Measurements from ENCODE around the gene SPCS1.

The SPCS1 gene

DNA sequence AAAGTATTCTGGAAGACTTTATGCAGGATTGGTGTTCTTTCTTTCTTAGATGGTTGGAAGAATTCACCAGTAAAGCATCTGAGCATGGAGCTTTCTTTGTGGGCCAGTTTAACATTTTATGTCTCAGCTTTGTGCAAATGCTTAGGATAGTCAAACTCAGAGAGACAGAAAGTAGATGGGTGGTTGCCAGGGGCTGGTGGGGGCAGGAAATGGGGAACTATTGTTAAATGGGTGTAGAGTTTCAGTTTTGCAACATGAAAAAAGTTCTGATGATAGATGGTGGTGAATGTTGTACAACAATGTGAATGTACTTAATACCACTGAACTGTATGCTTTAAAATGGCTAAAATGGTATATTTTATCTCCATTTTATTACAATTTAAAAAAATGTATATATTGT, 24.8 kb downstream of the SPCS1 start:
- no peak for DNase-seq (ENCODE audit: low spot score)

DNA sequence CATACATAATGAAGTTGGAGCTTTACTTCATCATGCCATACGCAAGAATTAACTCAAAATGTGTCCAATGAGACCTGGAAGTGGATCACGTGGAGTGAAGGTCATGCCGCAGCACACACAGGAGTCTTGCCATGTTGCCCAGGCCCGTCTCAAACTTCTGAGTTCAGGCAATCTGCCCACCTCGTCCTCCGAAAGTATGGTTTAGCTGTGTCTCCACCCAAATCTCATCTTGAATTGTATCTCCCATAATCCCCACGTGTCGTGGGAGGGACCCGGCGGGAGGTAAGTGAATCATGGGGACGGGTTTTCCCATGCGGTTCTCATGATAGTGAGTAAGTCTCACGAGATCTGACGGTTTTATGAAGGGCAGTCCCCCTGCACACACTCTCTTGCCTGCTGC, 25.7 kb downstream of the SPCS1 start:
- DNase-seq (ENCODE audit: low spot score): no peak

DNA sequence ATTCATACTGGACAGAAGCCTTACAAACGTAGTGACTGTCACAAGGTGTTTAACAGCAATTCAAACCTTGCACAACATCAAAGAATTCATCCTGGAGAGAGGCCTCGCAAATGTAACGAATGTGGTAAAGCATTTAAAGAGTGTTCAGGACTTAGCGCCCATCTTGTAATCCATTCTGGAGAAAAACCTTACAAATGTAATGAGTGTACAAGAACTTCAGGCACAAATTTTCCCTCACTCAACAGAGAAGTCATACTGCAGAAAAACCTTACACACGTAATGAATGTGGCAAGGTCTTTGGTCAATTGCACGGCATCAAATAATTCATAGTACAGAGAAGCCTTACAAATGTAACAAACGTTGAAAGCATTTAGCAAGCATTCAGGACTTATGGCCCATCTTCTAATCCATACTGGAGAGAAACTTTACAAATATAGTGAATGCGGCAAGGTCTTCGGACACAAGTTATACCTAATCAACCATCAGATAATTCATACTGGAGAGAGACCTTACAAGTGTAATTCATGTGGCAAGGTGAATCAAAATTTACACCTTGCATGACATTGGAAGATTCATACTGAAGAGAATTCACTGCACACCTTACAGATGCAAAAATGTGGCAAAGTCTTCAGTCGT, 27.5 kb downstream of the SPCS1 start:
- no peak for DNase-seq (ENCODE audit: low spot score)

DNA sequence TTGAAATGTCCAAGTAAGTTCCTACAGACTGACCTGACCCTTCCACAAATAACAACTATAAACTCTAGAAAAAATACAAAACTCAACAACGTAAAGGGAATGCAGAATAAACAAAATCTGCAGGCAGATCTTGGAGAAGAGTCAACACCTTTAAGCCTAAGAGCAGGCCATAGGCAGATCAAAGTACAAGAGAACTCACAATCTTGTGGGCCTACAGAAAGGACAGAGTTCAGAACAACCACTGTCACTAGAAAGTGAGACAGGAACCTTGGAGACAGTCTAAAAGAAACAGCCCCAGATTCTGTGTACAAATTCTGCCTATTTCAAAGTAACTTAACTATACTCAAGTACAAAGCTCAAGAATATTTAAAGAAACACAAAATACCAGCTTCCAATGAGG, 33.8 kb downstream of the SPCS1 start:
- no peak for DNase-seq (ENCODE audit: low spot score)

DNA sequence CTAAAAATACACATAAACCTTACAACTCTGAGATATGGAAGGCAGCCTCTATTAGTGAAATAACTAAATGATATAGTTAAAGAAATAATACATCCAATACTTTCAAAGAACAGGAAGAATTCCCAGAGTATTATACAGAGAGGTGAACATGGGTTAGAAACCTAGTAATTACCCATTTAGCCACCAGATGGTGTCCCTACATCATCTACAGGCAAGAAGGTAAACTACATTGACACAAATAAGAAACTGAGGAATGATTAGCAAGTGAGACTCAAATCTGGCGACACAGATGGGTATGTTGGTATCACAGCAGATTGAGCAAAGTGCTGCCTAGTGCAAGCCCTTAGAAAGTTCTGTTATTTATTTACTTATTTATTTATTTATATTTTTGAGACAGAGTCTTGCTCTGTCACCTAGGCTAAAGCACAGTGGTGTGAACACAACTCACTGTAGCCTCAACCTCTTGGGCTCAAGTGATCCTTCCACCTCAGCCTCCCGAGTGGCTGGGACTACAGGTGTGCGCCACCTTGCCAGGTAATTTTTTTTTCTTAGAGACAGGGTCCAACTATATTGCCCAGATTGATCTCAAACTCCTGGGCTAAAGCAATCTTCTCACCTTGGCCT, 36.6 kb downstream of the SPCS1 start:
- no peak for DNase-seq (ENCODE audit: low spot score)

DNA sequence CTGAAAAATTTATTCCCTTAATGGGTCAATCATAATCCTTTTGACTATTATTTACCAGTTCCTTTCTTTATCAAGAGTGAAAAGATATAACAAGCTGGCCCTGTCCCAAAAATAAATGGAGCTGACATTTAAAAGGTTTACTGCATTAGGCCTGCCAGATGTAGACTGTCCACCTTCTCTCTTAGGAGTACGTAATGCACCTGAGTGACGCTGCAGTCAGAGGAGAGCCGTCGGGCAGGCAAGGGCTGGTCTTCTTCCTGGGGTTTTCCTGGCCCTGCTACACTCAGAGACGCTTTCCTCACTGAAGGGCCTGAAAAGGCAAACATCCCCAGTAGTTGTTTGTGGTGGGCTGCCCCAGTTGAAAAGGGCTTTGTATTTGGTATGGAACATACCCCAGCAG, 37.2 kb downstream of the SPCS1 start:
- no peak for DNase-seq (ENCODE audit: low spot score)

DNA sequence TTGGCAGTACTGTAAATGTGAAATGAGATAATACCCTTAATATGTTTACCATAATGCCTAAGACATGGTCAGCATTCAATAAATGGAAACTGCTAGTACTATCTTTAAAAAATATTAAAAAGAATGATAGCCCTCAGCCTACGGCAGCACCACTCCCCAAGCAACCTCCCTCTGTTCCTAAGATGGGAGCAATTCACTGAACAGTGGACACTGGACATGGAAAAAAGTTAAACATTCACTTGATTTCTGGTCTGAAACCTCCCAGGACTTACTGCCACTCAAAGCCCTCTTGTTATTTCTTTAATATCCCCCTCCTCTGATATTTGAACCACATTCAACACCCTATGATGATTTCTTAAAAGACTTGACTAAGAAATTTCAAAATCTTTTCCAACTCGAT, 37.8 kb downstream of the SPCS1 start:
- no peak for DNase-seq (ENCODE audit: low spot score)

DNA sequence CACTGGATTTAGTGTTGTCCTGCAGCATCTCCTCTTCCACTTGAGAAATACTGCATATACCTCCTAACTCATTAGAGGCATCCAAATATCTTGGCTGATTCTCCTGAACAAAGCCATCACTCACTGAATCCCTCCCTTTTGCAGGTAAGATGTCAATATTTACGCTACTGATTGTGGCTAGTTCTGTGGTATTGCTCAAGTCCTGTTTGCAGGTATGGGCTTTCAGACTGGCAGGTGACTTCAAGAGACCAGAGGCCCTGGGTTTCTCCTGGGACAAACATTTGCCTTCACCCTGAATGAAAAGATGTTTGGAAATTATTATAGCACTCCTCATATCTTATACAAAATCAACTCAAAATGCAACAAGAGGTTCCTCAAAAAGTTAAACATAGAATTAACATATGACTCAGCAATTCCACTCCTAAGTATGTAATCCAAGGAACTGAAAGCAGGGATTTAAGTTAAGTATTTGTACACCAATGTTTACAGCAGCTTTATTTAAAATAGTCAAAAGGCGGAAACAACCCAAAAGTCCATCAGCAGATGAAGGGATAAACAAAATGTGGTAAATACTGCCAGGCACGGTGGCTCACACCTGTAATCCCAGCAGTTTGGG, 46.2 kb downstream of the SPCS1 start:
- no peak for DNase-seq (ENCODE audit: low spot score)

DNA sequence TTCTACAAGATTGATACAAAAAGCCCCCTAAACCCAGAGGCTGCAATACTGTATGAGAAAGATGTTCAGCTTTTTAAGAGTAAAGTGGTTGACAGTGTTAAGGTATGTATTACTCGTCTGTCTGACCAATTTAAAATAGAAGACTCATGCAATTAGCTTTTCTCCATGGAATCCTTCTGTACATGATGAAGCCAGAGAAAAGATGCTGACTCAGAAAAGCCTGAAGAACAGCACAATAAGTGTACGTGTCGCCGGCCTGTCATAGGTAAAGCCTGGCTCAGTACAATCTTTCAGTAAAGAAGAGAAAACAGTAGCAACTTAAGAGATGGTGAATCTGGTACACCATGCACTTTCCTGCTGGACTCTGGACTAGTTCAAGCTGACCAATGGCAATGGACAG, 48.5 kb downstream of the SPCS1 start:
- no peak for DNase-seq (ENCODE audit: low spot score)

DNA sequence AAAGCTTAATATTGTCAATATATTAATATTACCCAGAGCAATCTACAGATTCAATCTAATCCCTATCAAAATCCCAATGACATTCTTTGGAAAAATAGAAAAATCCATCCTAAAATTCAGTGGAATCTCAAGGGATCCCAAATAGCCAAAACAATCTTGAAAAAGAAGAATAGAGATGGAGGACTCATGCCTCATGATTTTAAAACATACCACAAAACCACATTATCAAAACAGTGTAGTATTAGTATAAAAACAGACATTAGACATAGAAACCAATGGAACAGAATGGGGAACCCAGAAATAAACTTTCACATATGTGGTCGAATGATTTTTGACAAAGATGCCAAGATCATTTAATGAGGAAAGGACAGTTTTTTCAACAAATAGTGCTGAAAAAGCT, 50.2 kb downstream of the SPCS1 start:
- DNase-seq (ENCODE audit: low spot score): no peak
